OCI-LY7 (cell line): Measurements from ENCODE around the gene ENGASE. TPM values are rescaled to one million over a fixed set of nuclear protein-coding genes. Genes with fewer than 3 reads are reported as not detected.

ENCODE experiments used
- BruUV-seq: library from RNA; stranded (reverse); fragments of 400-500 nt; replicated peaks from 2 replicates; lab custom pipeline; 2021; lab: Mats Ljungman, UMichigan
- CTCF ChIA-PET: fragments of 300-600 bp; sonication (Branson Sonifier 250); formaldehyde crosslinking; loops from one replicate; lab custom pipeline; 2022; ENCODE audit warnings: antibody characterized with exemption; ENCODE audit not compliant: unreplicated experiment; lab: Charles Lee
- POLR2A ChIA-PET: fragments of 300-600 bp; sonication (Branson Sonifier 250); formaldehyde crosslinking; loops from one replicate; lab custom pipeline; 2022; ENCODE audit warnings: antibody characterized with exemption; lab: Charles Lee
- DNase-seq: peaks from one replicate; pipeline ENCODE4 v3.0.0-alpha.2; 2015; ENCODE audit warnings: low spot score
- H2AFZ ChIP-seq: fragments of 200-600 bp; sonication (generic), shearing (Covaris generic); 2 replicates; pipeline ENCODE4 v1.6.1; 2014; ENCODE audit warnings: mild to moderate bottlenecking, antibody characterized with exemption, low read length, moderate library complexity
- H3K27ac ChIP-seq: fragments of 200-600 bp; sonication (generic); 2 replicates; pipeline ENCODE4 v1.5.1; 2014; ENCODE audit warnings: mixed run types, low read depth, mild to moderate bottlenecking, moderate library complexity, low read length, inconsistent platforms; ENCODE audit not compliant: poor library complexity, severe bottlenecking
- H3K36me3 ChIP-seq: fragments of 200-600 bp; sonication (generic); 2 replicates; pipeline ENCODE4 v1.6.1; 2014; ENCODE audit warnings: mild to moderate bottlenecking, antibody characterized with exemption, low read length, moderate library complexity, mixed read lengths; ENCODE audit not compliant: insufficient read depth
- H3K4me1 ChIP-seq: fragments of 200-600 bp; sonication (generic); 2 replicates; pipeline ENCODE4 v1.5.1; 2014; ENCODE audit warnings: mild to moderate bottlenecking, low read length; ENCODE audit not compliant: insufficient read depth, poor library complexity, severe bottlenecking
- H3K4me2 ChIP-seq: fragments of 200-600 bp; sonication (generic); 2 replicates; pipeline ENCODE4 v1.6.1; 2014; ENCODE audit warnings: mild to moderate bottlenecking, low read length
- H3K4me3 ChIP-seq: fragments of 200-600 bp; sonication (generic); 2 replicates; pipeline ENCODE4 v1.5.1; 2014; ENCODE audit warnings: mild to moderate bottlenecking, low read depth, low read length; ENCODE audit not compliant: poor library complexity, severe bottlenecking
- H3K79me2 ChIP-seq: fragments of 200-600 bp; sonication (generic); 2 replicates; pipeline ENCODE4 v1.6.1; 2016; ENCODE audit warnings: low read depth, mild to moderate bottlenecking, low read length, moderate library complexity, mixed read lengths; ENCODE audit not compliant: insufficient read depth
- H3K9me2 ChIP-seq: fragments of 200-600 bp; sonication (generic); 2 replicates; pipeline ENCODE4 v1.6.1; 2016; ENCODE audit warnings: mild to moderate bottlenecking, low read length, mixed read lengths; ENCODE audit not compliant: insufficient read depth
- H3K9me3 ChIP-seq: fragments of 200-600 bp; sonication (generic); 2 replicates; pipeline ENCODE4 v1.6.1; 2014; ENCODE audit warnings: mild to moderate bottlenecking, mixed run types, low read length, mixed read lengths
- H4K20me1 ChIP-seq: fragments of 200-600 bp; sonication (generic); 2 replicates; pipeline ENCODE4 v1.6.1; 2014; ENCODE audit warnings: mild to moderate bottlenecking, antibody characterized with exemption, low read length, moderate library complexity, mixed read lengths; ENCODE audit not compliant: insufficient read depth
- EZH2phosphoT487 ChIP-seq: fragments of 200-600 bp; sonication (generic); IDR thresholded peaks from 2 replicates; pipeline ENCODE4 v1.6.1; 2018; ENCODE audit warnings: low read depth, borderline replicate concordance, mild to moderate bottlenecking, mixed run types, antibody characterized with exemption, low read length, moderate library complexity, mixed read lengths
- intact Hi-C: fragments of 100-400 bp; cut with micrococcal nuclease; formaldehyde crosslinking; loops from one replicate; pipeline ENCODE4 v1.10.0; 2022; ENCODE audit not compliant: unreplicated experiment
- total RNA-seq, 2 experiments: library from RNA; depleted of rRNA in 1 of 2; stranded (reverse); fragments of >200 nt in 1 of 2; shearing (Covaris generic) in 1 of 2; gene quantifications; 2 replicates each; pipeline ENCODE4 v1.2.3, GENCODE V29; 2014 to 2022
- TF ChIP-seq, protein P1 (sequence below): fragments of 200-600 bp; sonication (generic); conservative IDR thresholded peaks from 2 replicates; pipeline ENCODE4 v1.5.1; 2014; ENCODE audit warnings: mild to moderate bottlenecking, antibody characterized with exemption, low read length, moderate library complexity, mixed read lengths

The ENGASE gene
- total RNA-seq, 2 experiments from 2014 or later = 8.4 to 35.1 TPM

DNA sequence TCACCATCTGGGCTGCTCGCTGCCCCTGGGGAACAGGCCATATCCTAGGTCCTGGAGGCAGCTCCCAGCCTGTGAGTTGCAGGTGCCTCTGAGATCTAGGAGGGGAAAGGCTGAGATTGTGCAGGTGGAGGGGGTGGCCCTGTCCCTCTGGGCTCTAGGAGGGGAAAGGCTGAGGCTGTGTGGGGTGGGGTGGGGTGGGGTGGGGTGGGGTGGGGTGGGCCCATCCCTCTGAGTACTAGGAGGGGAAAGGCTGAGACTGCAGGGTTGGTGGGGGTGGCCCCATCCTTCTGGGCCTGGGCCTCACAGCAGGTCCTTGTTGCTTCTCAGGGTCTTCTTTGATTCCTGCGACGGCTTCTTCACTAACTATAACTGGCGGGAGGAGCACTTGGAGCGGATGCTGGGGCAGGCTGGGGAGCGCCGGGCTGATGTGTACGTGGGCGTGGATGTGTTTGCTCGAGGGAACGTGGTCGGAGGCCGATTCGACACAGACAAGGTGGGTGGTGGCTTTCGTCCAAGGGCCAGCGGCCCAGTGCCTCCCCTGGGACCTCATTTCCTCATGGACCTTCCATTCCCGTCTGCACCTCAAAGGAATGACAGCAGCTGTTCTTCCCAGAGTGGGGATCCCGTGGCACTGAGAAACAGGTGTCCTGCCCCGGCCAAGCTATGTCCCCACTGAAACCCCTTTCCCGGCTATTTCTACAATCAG is 7.1 kb downstream of the ENGASE start:
- H2AFZ ChIP-seq = no peak overlapping the region
- TF ChIP-seq EZH2phosphoT487 = no peak
- TF ChIP-seq, protein P1, sequence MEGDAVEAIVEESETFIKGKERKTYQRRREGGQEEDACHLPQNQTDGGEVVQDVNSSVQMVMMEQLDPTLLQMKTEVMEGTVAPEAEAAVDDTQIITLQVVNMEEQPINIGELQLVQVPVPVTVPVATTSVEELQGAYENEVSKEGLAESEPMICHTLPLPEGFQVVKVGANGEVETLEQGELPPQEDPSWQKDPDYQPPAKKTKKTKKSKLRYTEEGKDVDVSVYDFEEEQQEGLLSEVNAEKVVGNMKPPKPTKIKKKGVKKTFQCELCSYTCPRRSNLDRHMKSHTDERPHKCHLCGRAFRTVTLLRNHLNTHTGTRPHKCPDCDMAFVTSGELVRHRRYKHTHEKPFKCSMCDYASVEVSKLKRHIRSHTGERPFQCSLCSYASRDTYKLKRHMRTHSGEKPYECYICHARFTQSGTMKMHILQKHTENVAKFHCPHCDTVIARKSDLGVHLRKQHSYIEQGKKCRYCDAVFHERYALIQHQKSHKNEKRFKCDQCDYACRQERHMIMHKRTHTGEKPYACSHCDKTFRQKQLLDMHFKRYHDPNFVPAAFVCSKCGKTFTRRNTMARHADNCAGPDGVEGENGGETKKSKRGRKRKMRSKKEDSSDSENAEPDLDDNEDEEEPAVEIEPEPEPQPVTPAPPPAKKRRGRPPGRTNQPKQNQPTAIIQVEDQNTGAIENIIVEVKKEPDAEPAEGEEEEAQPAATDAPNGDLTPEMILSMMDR = no peak
- no peaks in the 10 kb centered on the region for H3K79me2 ChIP-seq
- no peaks in the 10 kb centered on the region for H3K9me2 ChIP-seq
- no peaks in the 10 kb centered on the region for H3K4me1 ChIP-seq
- H3K9me3 ChIP-seq = no peaks in the 10 kb centered on the region
- no peak overlapping the region for H3K4me2 ChIP-seq
- no peak overlapping the region for H3K4me3 ChIP-seq
- CTCF ChIA-PET = interaction anchor here (1.3 kb wide), 1 partner anchor 36 kb away, joined by 5 read pairs; no protein-coding TSS in a partner anchor
- no peaks in the 10 kb centered on the region for H3K36me3 ChIP-seq
- BruUV-seq = no TSS peak
- POLR2A ChIA-PET = no interaction called here
- no peaks in the 10 kb centered on the region for H4K20me1 ChIP-seq
- no peak for DNase-seq
- intact Hi-C loops = loop anchor here (2.0 kb wide), 1 partner anchor 35 kb away; no protein-coding TSS in a partner anchor
- no peak overlapping the region for H3K27ac ChIP-seq

DNA sequence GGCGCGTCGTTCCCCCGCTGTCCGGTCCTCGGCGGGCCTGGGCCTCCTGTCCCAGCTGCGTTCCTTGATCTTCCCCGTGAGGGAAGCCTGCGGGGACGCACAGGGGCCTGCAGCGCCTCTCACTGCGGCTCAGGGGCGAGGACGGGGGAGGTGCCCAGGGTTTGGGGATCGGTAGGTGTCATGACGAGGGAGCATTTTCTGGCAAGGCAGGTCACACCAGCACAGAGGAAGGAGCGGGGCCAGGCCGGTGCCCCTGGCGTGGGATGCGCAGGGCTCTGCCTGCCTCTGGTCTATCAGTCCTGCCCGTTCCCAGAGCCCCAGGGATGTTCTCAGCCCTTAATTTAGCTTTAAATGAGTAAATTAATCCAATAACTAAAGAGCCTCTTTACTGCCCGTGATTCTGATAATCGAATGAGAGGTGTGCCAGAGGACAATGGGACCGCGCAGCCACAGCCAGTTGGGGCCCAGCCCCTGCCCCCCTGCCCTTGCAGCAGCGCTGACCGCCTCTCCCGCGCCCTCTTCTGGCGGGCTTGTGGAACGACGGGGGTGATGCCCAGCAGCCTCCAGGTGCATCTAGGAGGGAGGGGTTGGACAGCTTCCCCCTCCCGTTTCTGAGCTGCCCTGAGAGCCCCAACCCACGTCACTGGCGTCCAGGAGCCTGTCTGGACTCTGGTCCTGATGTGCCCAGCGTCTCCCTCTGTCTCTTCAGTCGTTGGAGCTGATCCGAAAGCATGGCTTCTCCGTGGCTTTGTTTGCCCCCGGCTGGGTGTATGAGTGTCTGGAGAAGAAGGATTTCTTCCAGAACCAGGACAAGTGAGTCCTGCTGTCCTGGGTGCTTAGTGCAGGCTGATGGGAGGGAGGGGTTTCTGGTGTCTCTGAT is 7.9 kb downstream of the ENGASE start:
- H4K20me1 ChIP-seq = no peaks in the 10 kb centered on the region
- ChIA-PET CTCF (interaction anchor here (0.6 to 1.3 kb wide), 3 partner anchors 14 to 235 kb away, joined by 3 to 5 read pairs (median 4); no protein-coding TSS in a partner anchor), POLR2A (no interaction called here)
- TF ChIP-seq, protein P1 = peak; percentile 91
- no peak for TF ChIP-seq EZH2phosphoT487
- H3K27ac ChIP-seq = no peak overlapping the region
- H2AFZ ChIP-seq = no peak overlapping the region
- H3K79me2 ChIP-seq = no peaks in the 10 kb centered on the region
- H3K36me3 ChIP-seq = no peaks in the 10 kb centered on the region
- BruUV-seq = no TSS peak
- H3K4me2 ChIP-seq = no peak overlapping the region
- no peaks in the 10 kb centered on the region for H3K4me1 ChIP-seq
- H3K4me3 ChIP-seq = no peak overlapping the region
- no peaks in the 10 kb centered on the region for H3K9me3 ChIP-seq
- intact Hi-C loops = loop anchor here (2.0 kb wide), 1 partner anchor 36 kb away; no protein-coding TSS in a partner anchor
- H3K9me2 ChIP-seq = no peaks in the 10 kb centered on the region
- DNase-seq = peak; percentile 47
